HFFc6 (cell line): ENCODE data around the gene AK6. TPM values are rescaled to one million over a fixed set of nuclear protein-coding genes. Genes with fewer than 3 reads are reported as not detected.
A peak's percentile ranks its signal among the peaks of the same experiment; 100 is the strongest.

Experiments used
- DNase-seq: peaks from one replicate; pipeline ENCODE4 v3.0.0-alpha.2; 2018
- H3K27ac Mint-ChIP-seq: 2 replicates; pipeline ENCODE4 v1.8.0; 2020; ENCODE audit warnings: mild to moderate bottlenecking, mixed read lengths
- H3K27me3 Mint-ChIP-seq: 2 replicates; pipeline ENCODE4 v1.8.0; 2021; ENCODE audit warnings: mild to moderate bottlenecking, moderate library complexity, mixed read lengths; ENCODE audit not compliant: insufficient read depth
- H3K36me3 Mint-ChIP-seq: 2 replicates; pipeline ENCODE4 v1.8.0; 2021; ENCODE audit warnings: low read depth, mixed read lengths
- H3K4me1 Mint-ChIP-seq: 2 replicates; pipeline ENCODE4 v1.8.0; 2020; ENCODE audit warnings: low read depth, mixed read lengths
- H3K4me3 Mint-ChIP-seq: 2 replicates; pipeline ENCODE4 v1.8.0; 2020; ENCODE audit warnings: mild to moderate bottlenecking, moderate library complexity, mixed read lengths
- H3K9me3 Mint-ChIP-seq: 2 replicates; pipeline ENCODE4 v1.8.0; 2020; ENCODE audit warnings: mild to moderate bottlenecking, mixed read lengths
- CTCF ChIP-seq: fragments of 200-600 bp; sonication (generic); IDR thresholded peaks from 2 replicates; pipeline ENCODE4 v1.5.0; 2021; ENCODE audit warnings: antibody characterized with exemption, mild to moderate bottlenecking
- long read RNA-seq: library from polyadenylated mRNA; unstranded; transcript quantifications from one replicate; pipeline ENCODE4 v2.0.0, GENCODE V29; 2019
- total RNA-seq, 6 experiments: library from RNA; stranded (reverse); fragmentation: NEBNext Ultra II Directional; extraction: Animal tissue kit (Norgen Biotek cat#: 25700); gene quantifications; 2 replicates in 1 of 6; 3 replicates in 5 of 6; pipeline ENCODE4 v1.2.3, GENCODE V29; 2021

Gene AK6
- total RNA-seq: 10 to 100 TPM; 35.8 to 51.3 (median 43.7) TPM
- long read RNA-seq, transcript AK6-202 (5 exons, 1,648 nt): major isoform, 44 of 65 reads
- long read RNA-seq, transcript AK6-201 (5 exons, 1,183 nt): minor isoform, 8 of 65 reads
- long read RNA-seq, partial matches to known transcripts: 3 of 65 reads
- long read RNA-seq, other reads (novel, unspliced or antisense): 9 of 65 reads

- Mint-ChIP-seq H3K9me3 (no peaks in the 10 kb centered on the region), H3K27me3 (no peaks in the 10 kb centered on the region), H3K36me3 (peaks cover 28% of the 10 kb centered on the region), H3K4me3 (peak within 1 kb of the TSS; percentile 98), H3K27ac (peak within 1 kb of the TSS; percentile 98), H3K4me1 (peaks cover 43% of the 10 kb centered on the region)
- TF ChIP-seq CTCF: no peak
- peak; percentile 84 for DNase-seq
Observed at GRCh38 chr5:69369340-69370121, at the start of gene AK6, which contains the start of the genes RAD17 and TAF9. Gene AK6, minus strand, starts transcription at chr5:69369520. Its CDS starts 30 bp downstream, at chr5:69369490. Gene RAD17, plus strand, starts transcription at chr5:69369818. Its CDS starts 2,391 bp downstream, at chr5:69372209. Gene TAF9, minus strand, starts transcription at chr5:69369520. Its CDS starts 3,783 bp downstream, at chr5:69365737.

DNA sequence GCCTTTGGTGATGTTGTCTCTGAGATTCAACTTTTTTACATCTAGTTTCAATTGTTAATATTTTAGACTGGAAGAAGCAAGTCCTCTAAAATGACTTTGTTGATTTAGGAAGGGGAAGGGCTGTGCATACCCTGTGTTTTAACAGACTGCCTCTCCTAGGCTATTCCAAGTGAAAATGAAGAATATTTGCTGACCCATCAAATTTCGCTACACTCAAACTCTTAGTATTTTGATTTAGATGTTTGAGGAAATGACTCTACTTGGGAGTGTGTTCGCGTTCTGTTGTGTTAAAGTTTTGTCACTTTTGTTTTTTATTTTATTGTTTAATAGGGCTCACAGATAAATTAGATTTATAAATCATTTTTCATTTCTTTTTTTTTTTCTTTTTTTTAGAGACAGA lies 49.2 kb upstream of the AK6 start:
- H3K4me3 Mint-ChIP-seq: no peak overlapping the region
- no peak for TF ChIP-seq CTCF
- H3K9me3 Mint-ChIP-seq: no peaks in the 10 kb centered on the region
- H3K4me1 Mint-ChIP-seq: no peaks in the 10 kb centered on the region
- no peaks in the 10 kb centered on the region for H3K27me3 Mint-ChIP-seq
- DNase-seq: no peak
- peaks cover 30% of the 10 kb centered on the region for H3K36me3 Mint-ChIP-seq
- H3K27ac Mint-ChIP-seq: no peak overlapping the region

DNA sequence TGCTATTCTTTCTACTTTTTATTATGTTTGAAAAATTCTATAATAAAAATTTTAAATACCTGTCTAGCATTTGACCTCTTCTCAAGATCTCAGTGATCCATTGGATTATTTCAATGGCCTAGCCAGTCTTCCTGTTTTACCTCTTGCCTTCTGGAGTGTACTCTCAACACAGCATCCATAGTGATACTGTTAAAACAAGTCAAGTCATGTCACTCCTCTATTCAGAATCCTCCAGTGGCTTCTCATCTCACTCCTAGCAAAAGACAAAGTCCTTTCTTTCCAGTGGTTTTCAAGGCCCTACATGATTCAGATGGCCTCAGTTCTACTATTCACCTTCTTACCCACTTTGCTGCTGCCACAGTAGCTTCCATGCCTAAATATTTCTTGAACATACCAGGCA lies 47.4 kb upstream of the AK6 start:
- no peak for TF ChIP-seq CTCF
- DNase-seq: no peak
- Mint-ChIP-seq H3K36me3 (peaks cover 30% of the 10 kb centered on the region), H3K9me3 (no peaks in the 10 kb centered on the region), H3K27me3 (no peaks in the 10 kb centered on the region; the same call in 1 of the 2 replicates), H3K4me3 (no peak overlapping the region), H3K27ac (no peak overlapping the region), H3K4me1 (no peaks in the 10 kb centered on the region)

DNA sequence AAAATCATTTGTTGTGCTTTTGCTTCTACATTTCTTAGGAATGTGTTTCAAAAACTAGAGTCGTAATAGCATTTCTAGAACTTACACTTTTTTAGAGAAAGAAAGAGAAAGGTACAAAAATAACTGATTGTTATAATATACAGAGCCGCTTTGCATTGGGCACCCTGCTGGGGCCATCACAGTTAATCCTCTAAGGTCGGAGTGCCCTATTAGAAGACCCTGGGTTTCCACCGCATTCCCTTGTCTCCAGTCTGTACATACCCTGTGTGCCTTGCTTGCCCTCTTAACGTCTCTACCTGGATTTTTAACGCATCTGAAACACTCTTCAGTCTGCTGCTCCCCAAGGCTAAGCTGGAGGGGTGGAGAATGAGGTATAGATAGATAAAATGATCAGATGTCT lies 46.9 kb upstream of the AK6 start:
- TF ChIP-seq CTCF: no peak
- Mint-ChIP-seq H3K9me3 (no peaks in the 10 kb centered on the region), H3K36me3 (peaks cover 36% of the 10 kb centered on the region), H3K27ac (no peak overlapping the region), H3K4me3 (no peak overlapping the region), H3K4me1 (no peaks in the 10 kb centered on the region), H3K27me3 (no peaks in the 10 kb centered on the region; the same call in 1 of the 2 replicates)
- no peak for DNase-seq

- DNase-seq: no peak
- H3K27me3 Mint-ChIP-seq: no peaks in the 10 kb centered on the region; the same call in 1 of the 2 replicates
- H3K36me3 Mint-ChIP-seq: peaks cover 36% of the 10 kb centered on the region
- H3K4me1 Mint-ChIP-seq: no peaks in the 10 kb centered on the region
- no peak for TF ChIP-seq CTCF
- H3K27ac Mint-ChIP-seq: no peak overlapping the region
- no peaks in the 10 kb centered on the region for H3K9me3 Mint-ChIP-seq
- H3K4me3 Mint-ChIP-seq: no peak overlapping the region
Observed at GRCh38 chr5:69415584-69415958, 46.3 kb upstream of the AK6 start.
